GM21390 (cell line): ENCODE results near the gene CCDC92B.
A peak's percentile ranks its signal among the peaks of the same experiment; 100 is the strongest.

Source experiments
- ATAC-seq: cut with Tn5 transposase; IDR thresholded peaks from one replicate; pipeline ENCODE4 v1.9.1; 2021; ENCODE audit not compliant: unreplicated experiment

CCDC92B gene

GRCh38 chr17:2723505-2723996 is 25.9 kb downstream of the CCDC92B start:
- no peak for ATAC-seq

GRCh38 chr17:2722611-2723010 is 26.8 kb downstream of the CCDC92B start:
- no peak for ATAC-seq

- no peak for ATAC-seq
Measured at GRCh38 chr17:2721603-2722002, 27.8 kb downstream of the CCDC92B start.

GRCh38 chr17:2719861-2720260 is 29.6 kb downstream of the CCDC92B start:
- ATAC-seq, result no peak

GRCh38 chr17:2718150-2718938 is 31.1 kb downstream of the CCDC92B start:
- no peak for ATAC-seq

- no peak for ATAC-seq
Measured at GRCh38 chr17:2716649-2717048, 32.8 kb downstream of the CCDC92B start.

- no peak for ATAC-seq
Measured at GRCh38 chr17:2713881-2714280, 35.6 kb downstream of the CCDC92B start.

- ATAC-seq, result no peak
Measured at GRCh38 chr17:2712300-2713043, 37.0 kb downstream of the CCDC92B start.

GRCh38 chr17:2711608-2712299 is 37.7 kb downstream of the CCDC92B start, which contains the start of gene CLUH:
Gene CLUH (minus strand): TSS chr17:2711764. CDS start chr17:2711661, 103 bp downstream.
- peak; percentile 70 for ATAC-seq

GRCh38 chr17:2710803-2711607 is 38.4 kb downstream of the CCDC92B start:
- ATAC-seq, result peak; percentile 24

- no peak for ATAC-seq
Measured at GRCh38 chr17:2710071-2710802, 39.2 kb downstream of the CCDC92B start.

GRCh38 chr17:2709183-2709661 is 40.2 kb downstream of the CCDC92B start:
- no peak for ATAC-seq

GRCh38 chr17:2708585-2709182 is 40.8 kb downstream of the CCDC92B start:
- ATAC-seq, result no peak

- ATAC-seq, result no peak
Measured at GRCh38 chr17:2707721-2708584, 41.5 kb downstream of the CCDC92B start.

GRCh38 chr17:2706911-2707510 is 42.4 kb downstream of the CCDC92B start:
- no peak for ATAC-seq

GRCh38 chr17:2705888-2706795 is 43.3 kb downstream of the CCDC92B start:
- no peak for ATAC-seq

GRCh38 chr17:2705263-2705662 is 44.2 kb downstream of the CCDC92B start:
- ATAC-seq, result no peak
